Urinary bladder (tissue), 4 donors: ENCODE data around the gene SLC7A6OS. TPM values are rescaled to one million over a fixed set of nuclear protein-coding genes. Genes with fewer than 3 reads are reported as not detected.
"Not testable (repeated sequence)": the region's sequence is repeated elsewhere in the genome, so short reads cannot be mapped to it uniquely, and the experiment has no call there.

Source experiments
- DNase-seq: peaks from one replicate; pipeline ENCODE4 v3.0.0-alpha.2; 2015; ENCODE audit errors: extremely low spot score
- H3K27ac ChIP-seq: one replicate; pipeline ENCODE4 v1.5.1; 2013; ENCODE audit warnings: low read depth, mild to moderate bottlenecking, moderate library complexity
- H3K36me3 ChIP-seq: one replicate; pipeline ENCODE4 v1.6.1; 2013; ENCODE audit warnings: mild to moderate bottlenecking, moderate library complexity; ENCODE audit not compliant: insufficient read depth
- H3K4me1 ChIP-seq: one replicate; pipeline ENCODE4 v1.6.1; 2013; ENCODE audit warnings: mild to moderate bottlenecking, moderate library complexity; ENCODE audit not compliant: insufficient read depth
- H3K4me3 ChIP-seq: one replicate; pipeline ENCODE4 v1.5.1; 2013; ENCODE audit warnings: low read depth, low read length
- WGBS: extraction: QIAGEN DNeasy Blood & Tissue Kit; methylation state at CpG from one replicate; pipeline ENCODE4 v1.1.7; 2013; 5-methylcytosine and 5-hydroxymethylcytosine counted together
- polyA plus RNA-seq: library from polyadenylated mRNA; stranded (reverse); fragments of 200-250 nt; gene quantifications from one replicate; pipeline ENCODE4 v1.2.3, GENCODE V29; 2013
- total RNA-seq: library from RNA; depleted of rRNA; stranded (reverse); fragments of >200 nt; gene quantifications from one replicate; pipeline ENCODE4 v1.2.3, GENCODE V29; 2014
- donor health status: healthy with polysubstance abuse.
- donor health status: healthy.

The SLC7A6OS gene
- total and polyA plus RNA-seq, 2 donors = 9.8 to 15.0 TPM

DNA sequence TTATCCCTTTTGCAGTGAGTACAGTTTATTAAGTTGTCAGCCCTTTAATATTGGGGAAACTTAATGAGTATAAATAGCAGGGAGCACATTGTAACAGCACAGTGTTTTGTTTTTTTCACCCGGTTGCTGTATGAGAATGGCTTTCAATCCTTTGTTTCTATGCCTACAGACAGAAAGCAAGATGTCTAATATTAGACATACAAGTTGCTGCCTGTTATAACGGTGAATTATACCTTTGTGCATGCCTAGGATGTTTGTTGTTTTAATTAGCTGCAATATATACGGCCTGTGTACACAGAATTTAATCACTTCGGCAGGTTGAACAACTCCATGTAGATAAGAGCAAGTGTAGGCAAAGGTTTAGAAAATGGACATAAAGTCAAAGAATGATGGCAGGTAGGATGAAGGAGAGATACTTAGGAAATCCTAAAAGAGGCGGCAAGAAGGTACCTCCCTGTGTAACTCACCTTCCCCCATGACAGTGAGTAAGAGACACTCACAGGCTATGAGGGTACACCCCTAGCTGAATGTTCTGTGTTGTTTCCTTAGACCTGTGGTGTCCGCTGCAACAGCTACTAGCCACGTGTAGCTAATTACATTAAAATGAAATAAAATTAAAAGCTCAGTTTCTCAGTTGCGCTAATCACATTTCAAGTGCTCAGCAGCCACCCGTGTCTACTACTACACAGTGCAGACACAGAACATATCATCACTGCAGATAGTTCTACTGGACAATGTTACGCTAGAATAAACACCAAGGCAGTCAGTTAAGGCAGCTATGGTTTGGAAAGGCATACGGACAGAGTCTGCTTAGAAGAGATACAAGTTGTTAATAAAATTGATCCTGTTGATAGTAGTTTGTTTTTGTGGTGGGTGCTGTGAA lies 10.9 kb downstream of the SLC7A6OS start:
- Histone ChIP-seq H3K27ac (no peak overlapping the region), H3K4me1 (peaks cover 2% of the 10 kb centered on the region), H3K4me3 (no peak overlapping the region), H3K36me3 (no peaks in the 10 kb centered on the region)
- DNase-seq = no peak
- WGBS = 52% methylated on average over 11 of the region's 11 CpGs

- WGBS = 20% methylated on average over 5 of the region's 5 CpGs
- no peak overlapping the region for H3K4me3 ChIP-seq
- DNase-seq = no peak
- H3K4me1 ChIP-seq = peaks cover 2% of the 10 kb centered on the region
- no peaks in the 10 kb centered on the region for H3K36me3 ChIP-seq
- H3K27ac ChIP-seq = no peak overlapping the region
Observed at GRCh38 chr16:68298907-68299561, 11.7 kb downstream of the SLC7A6OS start.

GRCh38 chr16:68298312-68298711 lies 12.4 kb downstream of the SLC7A6OS start:
- no peak overlapping the region for H3K4me3 ChIP-seq
- no peaks in the 10 kb centered on the region for H3K36me3 ChIP-seq
- DNase-seq = no peak
- WGBS = 81% methylated on average over 3 of the region's 3 CpGs
- no peak overlapping the region for H3K27ac ChIP-seq
- H3K4me1 ChIP-seq = peaks cover 2% of the 10 kb centered on the region

GRCh38 chr16:68297908-68298307 lies 12.8 kb downstream of the SLC7A6OS start:
- WGBS = 61% methylated on average over 3 of the region's 3 CpGs
- Histone ChIP-seq H3K36me3 (no peaks in the 10 kb centered on the region), H3K4me1 (peaks cover 2% of the 10 kb centered on the region), H3K27ac (no peak overlapping the region), H3K4me3 (no peak overlapping the region)
- no peak for DNase-seq

GRCh38 chr16:68296693-68297092 lies 14.1 kb downstream of the SLC7A6OS start:
- peaks cover 2% of the 10 kb centered on the region for H3K4me1 ChIP-seq
- 85% methylated on average over 6 of the region's 6 CpGs for WGBS
- H3K36me3 ChIP-seq = no peaks in the 10 kb centered on the region
- H3K27ac ChIP-seq = no peak overlapping the region
- DNase-seq = no peak
- H3K4me3 ChIP-seq = no peak overlapping the region

- 80% methylated on average over 12 of the region's 12 CpGs for WGBS
- DNase-seq = no peak
- Histone ChIP-seq H3K4me3 (no peak overlapping the region), H3K4me1 (peaks cover 2% of the 10 kb centered on the region), H3K36me3 (no peaks in the 10 kb centered on the region), H3K27ac (no peak overlapping the region)
Observed at GRCh38 chr16:68296291-68296690, 14.5 kb downstream of the SLC7A6OS start.

- 96% methylated on average over 5 of the region's 5 CpGs for WGBS
- no peak for DNase-seq
- H3K27ac ChIP-seq = no peak overlapping the region
- no peaks in the 10 kb centered on the region for H3K4me1 ChIP-seq
- H3K36me3 ChIP-seq = no peaks in the 10 kb centered on the region
- H3K4me3 ChIP-seq = no peak overlapping the region
Observed at GRCh38 chr16:68292425-68292824, 18.3 kb downstream of the SLC7A6OS start.

DNA sequence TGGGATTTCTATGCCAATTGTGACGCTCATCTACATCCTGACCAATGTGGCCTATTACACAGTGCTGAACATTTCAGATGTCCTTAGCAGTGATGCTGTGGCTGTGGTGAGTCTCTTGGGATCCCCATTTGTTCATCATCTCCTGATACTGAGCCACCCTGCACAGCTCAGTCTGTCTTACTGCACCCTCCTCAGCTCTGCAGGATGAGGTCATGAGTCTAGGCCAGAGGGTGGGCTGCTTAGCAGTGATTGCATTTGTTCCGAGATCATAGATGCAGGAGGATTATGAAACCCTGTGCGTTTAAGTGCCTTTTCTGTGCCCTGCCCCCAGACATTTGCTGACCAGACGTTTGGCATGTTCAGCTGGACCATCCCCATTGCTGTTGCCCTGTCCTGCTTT lies 19.5 kb downstream of the SLC7A6OS start:
- no peaks in the 10 kb centered on the region for H3K4me1 ChIP-seq
- no peak overlapping the region for H3K27ac ChIP-seq
- no peak overlapping the region for H3K4me3 ChIP-seq
- H3K36me3 ChIP-seq = no peaks in the 10 kb centered on the region
- WGBS = 85% methylated on average over 4 of the region's 4 CpGs
- DNase-seq = no peak

DNA sequence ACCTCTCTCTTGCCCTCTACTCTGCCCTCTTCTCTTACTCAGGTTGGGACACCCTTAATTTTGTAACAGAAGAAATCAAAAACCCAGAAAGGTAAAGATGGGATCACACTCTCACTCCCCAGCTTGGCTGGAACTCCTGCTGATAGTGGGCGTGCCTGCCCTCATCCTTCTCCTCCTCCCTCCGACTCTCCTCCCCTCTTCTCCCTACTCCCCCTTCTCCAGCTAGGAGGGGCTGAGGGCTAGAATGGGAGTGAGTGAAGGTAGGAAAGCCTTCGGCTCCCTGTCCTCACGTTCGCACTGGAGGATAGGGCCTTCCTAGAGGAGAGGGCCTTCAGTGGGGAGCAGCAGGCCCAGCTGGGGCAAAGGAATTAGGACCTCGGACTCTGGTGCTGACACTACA lies 20.3 kb downstream of the SLC7A6OS start:
- Histone ChIP-seq H3K27ac (no peak overlapping the region), H3K36me3 (no peaks in the 10 kb centered on the region), H3K4me3 (no peak overlapping the region), H3K4me1 (no peaks in the 10 kb centered on the region)
- DNase-seq = no peak
- WGBS = 66% methylated on average over 6 of the region's 6 CpGs

GRCh38 chr16:68289621-68290329 lies 21.0 kb downstream of the SLC7A6OS start:
- no peaks in the 10 kb centered on the region for H3K36me3 ChIP-seq
- 75% methylated on average over 4 of the region's 4 CpGs for WGBS
- no peak overlapping the region for H3K4me3 ChIP-seq
- no peak for DNase-seq
- no peaks in the 10 kb centered on the region for H3K4me1 ChIP-seq
- H3K27ac ChIP-seq = no peak overlapping the region

- DNase-seq = no peak
- Histone ChIP-seq H3K4me1 (no peaks in the 10 kb centered on the region), H3K36me3 (no peaks in the 10 kb centered on the region)
Observed at GRCh38 chr16:68289202-68289601, 21.5 kb downstream of the SLC7A6OS start.

DNA sequence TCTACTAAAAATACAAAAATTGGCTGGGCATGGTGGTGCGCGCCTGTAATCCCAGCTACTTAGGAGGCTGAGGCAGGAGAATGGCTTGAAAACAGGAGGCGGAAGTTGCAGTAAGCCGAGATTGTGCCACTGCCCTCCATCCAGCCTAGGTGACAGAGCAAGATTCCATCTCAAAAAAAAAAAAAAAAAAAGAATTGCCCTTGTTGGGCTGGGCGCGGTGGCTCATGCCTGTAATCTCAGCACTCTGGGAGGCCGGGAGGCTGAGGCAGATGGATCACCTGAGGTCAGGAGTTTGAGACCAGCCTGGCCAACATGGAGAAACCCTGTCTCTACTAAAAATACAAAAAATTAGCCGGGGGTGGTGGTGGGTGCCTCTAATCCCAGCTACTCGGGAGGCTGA lies 21.9 kb downstream of the SLC7A6OS start:
- not testable (repeated sequence) for H3K36me3 ChIP-seq, H3K4me1 ChIP-seq

More at GRCh38 chr16:68289202-68289601, 21.5 kb downstream of the SLC7A6OS start:
- no peak overlapping the region for H3K4me3 ChIP-seq
- WGBS = 96% methylated on average over 2 of the region's 2 CpGs
- no peak overlapping the region for H3K27ac ChIP-seq

GRCh38 chr16:68288252-68288650 lies 22.5 kb downstream of the SLC7A6OS start:
- Histone ChIP-seq H3K27ac (no peak overlapping the region), H3K36me3 (no peaks in the 10 kb centered on the region), H3K4me3 (no peak overlapping the region), H3K4me1 (no peaks in the 10 kb centered on the region)
- WGBS = 91% methylated on average over 1 of the region's 1 CpG
- no peak for DNase-seq

More for the DNA sequence above, 21.9 kb downstream of the SLC7A6OS start:
- DNase-seq, H3K4me3 ChIP-seq, H3K27ac ChIP-seq: not testable (repeated sequence)
- WGBS = 93% methylated on average over 9 of the region's 9 CpGs
